HEK293 (cell line): ENCODE results near the gene CROCC.
"Not testable (repeated sequence)": the region's sequence is repeated elsewhere in the genome, so short reads cannot be mapped to it uniquely, and the experiment has no call there.

Source experiments
- CTCF ChIA-PET: fragments of 350-600 bp; formaldehyde crosslinking; extraction: SDS; loops from one replicate; lab custom pipeline; 2021; ENCODE audit warnings: antibody characterized with exemption; lab: Yijun Ruan, JAX
- POLR2A ChIA-PET: fragments of 300-600 bp; formaldehyde crosslinking; extraction: SDS; loops from one replicate; lab custom pipeline; 2020; ENCODE audit warnings: antibody characterized with exemption, inconsistent platforms; lab: Yijun Ruan, JAX
- H3K27ac ChIP-seq: fragments of 200-500 bp; sonication (Bioruptor generic); 2 replicates; pipeline ENCODE4 v1.5.1; 2014; ENCODE audit warnings: low read depth, low read length, control low read depth, inconsistent platforms; ENCODE audit errors: extremely low read depth
- H3K36me3 ChIP-seq, 2 experiments: fragments of 200-500 bp in 1 of 2; sonication (Bioruptor generic) in 1 of 2; 1 replicate in 1 of 2; 2 replicates in 1 of 2; pipeline ENCODE4 v1.5.1; 2014 to 2017; ENCODE audit warnings: inconsistent platforms in 2 of 2, low read length in 2 of 2; ENCODE audit not compliant: control insufficient read depth in 2 of 2, insufficient read depth in 1 of 2
- H3K4me1 ChIP-seq: fragments of 200-500 bp; sonication (Bioruptor generic); 2 replicates; pipeline ENCODE4 v1.5.1; 2014; ENCODE audit warnings: mild to moderate bottlenecking, low read length, inconsistent platforms; ENCODE audit not compliant: control insufficient read depth, insufficient read depth
- H3K4me3 ChIP-seq: 2 replicates; pipeline ENCODE4 v1.5.1; 2011; ENCODE audit warnings: low read depth, mild to moderate bottlenecking, control low read depth, low read length, moderate library complexity
- H3K9me3 ChIP-seq: fragments of 200-500 bp; sonication (Bioruptor generic); 2 replicates; pipeline ENCODE4 v1.5.1; 2014; ENCODE audit warnings: low read depth, low read length, inconsistent platforms; ENCODE audit not compliant: control insufficient read depth, insufficient read depth
- KLF9 ChIP-seq: fragments of 450-650 bp; formaldehyde crosslinking; IDR thresholded peaks from 2 replicates; pipeline ENCODE4 v1.5.1; 2016; ENCODE audit warnings: missing biosample characterization, missing genetic modification characterization, low read depth
- SALL2 ChIP-seq: fragments of 450-650 bp; formaldehyde crosslinking; IDR thresholded peaks from 2 replicates; pipeline ENCODE4 v1.5.0; 2017; ENCODE audit warnings: missing biosample characterization, mild to moderate bottlenecking, missing genetic modification characterization, borderline replicate concordance
- ZBTB20 ChIP-seq: fragments of 450-650 bp; formaldehyde crosslinking; IDR thresholded peaks from 2 replicates; pipeline ENCODE4 v1.5.1; 2016; ENCODE audit warnings: missing biosample characterization, missing genetic modification characterization
- ZBTB21 ChIP-seq: fragments of 450-650 bp; formaldehyde crosslinking; IDR thresholded peaks from 2 replicates; pipeline ENCODE4 v1.5.1; 2017; ENCODE audit warnings: missing biosample characterization, missing genetic modification characterization
- ZNF140 ChIP-seq: fragments of 450-650 bp; formaldehyde crosslinking; IDR thresholded peaks from 2 replicates; pipeline ENCODE4 v1.5.1; 2016; ENCODE audit warnings: missing biosample characterization, missing genetic modification characterization
- ZNF211 ChIP-seq: fragments of 450-650 bp; formaldehyde crosslinking; IDR thresholded peaks from 2 replicates; pipeline ENCODE4 v1.5.1; 2016; ENCODE audit warnings: low read depth, missing biosample characterization, missing genetic modification characterization
- ZNF248 ChIP-seq: fragments of 450-650 bp; formaldehyde crosslinking; IDR thresholded peaks from 2 replicates; pipeline ENCODE4 v1.5.1; 2017; ENCODE audit warnings: missing biosample characterization, missing genetic modification characterization
- ZNF391 ChIP-seq: fragments of 450-650 bp; formaldehyde crosslinking; IDR thresholded peaks from 2 replicates; pipeline ENCODE4 v1.5.1; 2016; ENCODE audit warnings: low read depth, missing biosample characterization, missing genetic modification characterization, borderline replicate concordance
- ZNF561 ChIP-seq: fragments of 450-650 bp; IDR thresholded peaks from 2 replicates; pipeline ENCODE4 v1.5.1; 2018; ENCODE audit warnings: missing biosample characterization, missing genetic modification characterization, borderline replicate concordance
- ZNF670 ChIP-seq: fragments of 450-650 bp; formaldehyde crosslinking; IDR thresholded peaks from 2 replicates; pipeline ENCODE4 v1.5.1; 2016; ENCODE audit warnings: missing biosample characterization, missing genetic modification characterization, low read depth
- ZNF701 ChIP-seq: fragments of 450-650 bp; formaldehyde crosslinking; IDR thresholded peaks from 2 replicates; pipeline ENCODE4 v1.5.1; 2016; ENCODE audit warnings: missing biosample characterization, missing genetic modification characterization
- ZNF792 ChIP-seq: fragments of 450-650 bp; formaldehyde crosslinking; IDR thresholded peaks from 2 replicates; pipeline ENCODE4 v1.5.1; 2016; ENCODE audit warnings: missing biosample characterization, missing genetic modification characterization
- TF ChIP-seq, protein P1 (sequence below): fragments of 450-650 bp; formaldehyde crosslinking; IDR thresholded peaks from 2 replicates; pipeline ENCODE4 v1.5.1; 2017; ENCODE audit warnings: missing biosample characterization, mild to moderate bottlenecking, missing genetic modification characterization, moderate library complexity
- TF ChIP-seq, protein P2 (sequence below): fragments of 450-650 bp; formaldehyde crosslinking; IDR thresholded peaks from 2 replicates; pipeline ENCODE4 v1.5.1; 2016; ENCODE audit warnings: missing biosample characterization, missing genetic modification characterization, borderline replicate concordance
- TF ChIP-seq, protein P3 (sequence below): fragments of 450-650 bp; formaldehyde crosslinking; IDR thresholded peaks from 2 replicates; pipeline ENCODE4 v1.5.1; 2016; ENCODE audit warnings: missing biosample characterization, missing genetic modification characterization

The CROCC gene

DNA sequence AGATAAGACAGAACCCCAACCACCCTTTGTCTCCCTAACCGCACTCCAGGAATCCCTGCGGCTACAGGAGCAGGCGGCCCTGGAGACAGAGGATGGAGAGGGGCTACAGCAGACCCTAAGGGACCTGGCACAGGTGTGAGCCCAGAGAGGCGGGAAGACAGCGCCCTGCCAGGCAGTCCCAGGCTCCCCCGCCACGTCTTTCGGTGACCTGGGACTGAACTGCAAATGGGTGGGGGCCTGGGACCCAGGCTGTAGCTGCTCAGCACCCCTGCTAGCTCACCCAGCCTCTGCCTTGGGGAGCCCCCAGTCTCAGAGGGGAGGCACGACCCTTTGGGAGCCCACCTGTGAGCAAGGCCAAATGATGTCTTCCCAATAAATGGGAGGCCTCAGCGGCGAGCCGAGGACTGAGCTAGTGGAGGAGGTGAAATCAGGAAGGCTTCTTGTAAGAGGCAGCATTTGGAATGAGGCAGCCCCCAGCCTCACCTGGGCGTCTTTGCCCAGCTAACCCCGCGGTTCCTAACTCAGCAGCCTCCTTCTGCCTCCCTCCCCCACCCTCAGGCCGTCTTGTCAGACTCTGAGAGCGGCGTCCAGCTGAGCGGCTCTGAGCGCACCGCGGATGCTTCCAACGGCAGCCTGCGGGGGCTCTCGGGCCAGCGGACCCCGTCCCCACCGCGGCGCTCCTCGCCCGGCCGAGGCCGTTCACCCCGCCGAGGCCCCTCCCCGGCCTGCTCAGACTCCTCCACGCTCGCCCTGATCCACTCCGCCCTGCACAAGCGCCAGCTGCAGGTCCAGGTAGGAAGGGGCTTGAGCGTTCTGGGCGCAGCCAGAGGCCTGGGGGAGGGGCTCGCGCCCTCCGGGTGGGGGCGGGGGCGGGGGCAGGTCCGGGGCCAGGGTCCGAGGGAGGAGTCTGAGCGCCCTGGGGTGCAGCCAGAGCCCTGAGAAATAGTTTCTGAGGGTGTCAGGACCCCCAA lies 16.9 kb downstream of the CROCC start:
- CTCF ChIA-PET = no interaction called here
- H3K27ac ChIP-seq = no peak overlapping the region
- no peak for TF ChIP-seq ZNF701 (tag by site-specific recombination)
- TF ChIP-seq ZNF391 (tag by site-specific recombination) = no peak
- TF ChIP-seq ZBTB20 (tag by site-specific recombination) = no peak
- no peak for TF ChIP-seq ZNF561
- TF ChIP-seq ZNF792 (tag by site-specific recombination) = no peak
- TF ChIP-seq, protein P1, sequence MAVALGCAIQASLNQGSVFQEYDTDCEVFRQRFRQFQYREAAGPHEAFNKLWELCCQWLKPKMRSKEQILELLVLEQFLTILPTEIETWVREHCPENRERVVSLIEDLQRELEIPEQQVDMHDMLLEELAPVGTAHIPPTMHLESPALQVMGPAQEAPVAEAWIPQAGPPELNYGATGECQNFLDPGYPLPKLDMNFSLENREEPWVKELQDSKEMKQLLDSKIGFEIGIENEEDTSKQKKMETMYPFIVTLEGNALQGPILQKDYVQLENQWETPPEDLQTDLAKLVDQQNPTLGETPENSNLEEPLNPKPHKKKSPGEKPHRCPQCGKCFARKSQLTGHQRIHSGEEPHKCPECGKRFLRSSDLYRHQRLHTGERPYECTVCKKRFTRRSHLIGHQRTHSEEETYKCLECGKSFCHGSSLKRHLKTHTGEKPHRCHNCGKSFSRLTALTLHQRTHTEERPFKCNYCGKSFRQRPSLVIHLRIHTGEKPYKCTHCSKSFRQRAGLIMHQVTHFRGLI (tag by site-specific recombination) = no peak
- TF ChIP-seq ZNF211 = no peak
- no peak for TF ChIP-seq ZNF248 (tag by site-specific recombination)
- TF ChIP-seq ZNF140 (tag by site-specific recombination) = no peak
- TF ChIP-seq, protein P2, sequence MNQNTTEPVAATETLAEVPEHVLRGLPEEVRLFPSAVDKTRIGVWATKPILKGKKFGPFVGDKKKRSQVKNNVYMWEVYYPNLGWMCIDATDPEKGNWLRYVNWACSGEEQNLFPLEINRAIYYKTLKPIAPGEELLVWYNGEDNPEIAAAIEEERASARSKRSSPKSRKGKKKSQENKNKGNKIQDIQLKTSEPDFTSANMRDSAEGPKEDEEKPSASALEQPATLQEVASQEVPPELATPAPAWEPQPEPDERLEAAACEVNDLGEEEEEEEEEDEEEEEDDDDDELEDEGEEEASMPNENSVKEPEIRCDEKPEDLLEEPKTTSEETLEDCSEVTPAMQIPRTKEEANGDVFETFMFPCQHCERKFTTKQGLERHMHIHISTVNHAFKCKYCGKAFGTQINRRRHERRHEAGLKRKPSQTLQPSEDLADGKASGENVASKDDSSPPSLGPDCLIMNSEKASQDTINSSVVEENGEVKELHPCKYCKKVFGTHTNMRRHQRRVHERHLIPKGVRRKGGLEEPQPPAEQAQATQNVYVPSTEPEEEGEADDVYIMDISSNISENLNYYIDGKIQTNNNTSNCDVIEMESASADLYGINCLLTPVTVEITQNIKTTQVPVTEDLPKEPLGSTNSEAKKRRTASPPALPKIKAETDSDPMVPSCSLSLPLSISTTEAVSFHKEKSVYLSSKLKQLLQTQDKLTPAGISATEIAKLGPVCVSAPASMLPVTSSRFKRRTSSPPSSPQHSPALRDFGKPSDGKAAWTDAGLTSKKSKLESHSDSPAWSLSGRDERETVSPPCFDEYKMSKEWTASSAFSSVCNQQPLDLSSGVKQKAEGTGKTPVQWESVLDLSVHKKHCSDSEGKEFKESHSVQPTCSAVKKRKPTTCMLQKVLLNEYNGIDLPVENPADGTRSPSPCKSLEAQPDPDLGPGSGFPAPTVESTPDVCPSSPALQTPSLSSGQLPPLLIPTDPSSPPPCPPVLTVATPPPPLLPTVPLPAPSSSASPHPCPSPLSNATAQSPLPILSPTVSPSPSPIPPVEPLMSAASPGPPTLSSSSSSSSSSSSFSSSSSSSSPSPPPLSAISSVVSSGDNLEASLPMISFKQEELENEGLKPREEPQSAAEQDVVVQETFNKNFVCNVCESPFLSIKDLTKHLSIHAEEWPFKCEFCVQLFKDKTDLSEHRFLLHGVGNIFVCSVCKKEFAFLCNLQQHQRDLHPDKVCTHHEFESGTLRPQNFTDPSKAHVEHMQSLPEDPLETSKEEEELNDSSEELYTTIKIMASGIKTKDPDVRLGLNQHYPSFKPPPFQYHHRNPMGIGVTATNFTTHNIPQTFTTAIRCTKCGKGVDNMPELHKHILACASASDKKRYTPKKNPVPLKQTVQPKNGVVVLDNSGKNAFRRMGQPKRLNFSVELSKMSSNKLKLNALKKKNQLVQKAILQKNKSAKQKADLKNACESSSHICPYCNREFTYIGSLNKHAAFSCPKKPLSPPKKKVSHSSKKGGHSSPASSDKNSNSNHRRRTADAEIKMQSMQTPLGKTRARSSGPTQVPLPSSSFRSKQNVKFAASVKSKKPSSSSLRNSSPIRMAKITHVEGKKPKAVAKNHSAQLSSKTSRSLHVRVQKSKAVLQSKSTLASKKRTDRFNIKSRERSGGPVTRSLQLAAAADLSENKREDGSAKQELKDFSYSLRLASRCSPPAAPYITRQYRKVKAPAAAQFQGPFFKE (tag by site-specific recombination) = no peak
- no peak for TF ChIP-seq SALL2 (tag by site-specific recombination)
- no peak for TF ChIP-seq ZBTB21
- TF ChIP-seq, protein P3, sequence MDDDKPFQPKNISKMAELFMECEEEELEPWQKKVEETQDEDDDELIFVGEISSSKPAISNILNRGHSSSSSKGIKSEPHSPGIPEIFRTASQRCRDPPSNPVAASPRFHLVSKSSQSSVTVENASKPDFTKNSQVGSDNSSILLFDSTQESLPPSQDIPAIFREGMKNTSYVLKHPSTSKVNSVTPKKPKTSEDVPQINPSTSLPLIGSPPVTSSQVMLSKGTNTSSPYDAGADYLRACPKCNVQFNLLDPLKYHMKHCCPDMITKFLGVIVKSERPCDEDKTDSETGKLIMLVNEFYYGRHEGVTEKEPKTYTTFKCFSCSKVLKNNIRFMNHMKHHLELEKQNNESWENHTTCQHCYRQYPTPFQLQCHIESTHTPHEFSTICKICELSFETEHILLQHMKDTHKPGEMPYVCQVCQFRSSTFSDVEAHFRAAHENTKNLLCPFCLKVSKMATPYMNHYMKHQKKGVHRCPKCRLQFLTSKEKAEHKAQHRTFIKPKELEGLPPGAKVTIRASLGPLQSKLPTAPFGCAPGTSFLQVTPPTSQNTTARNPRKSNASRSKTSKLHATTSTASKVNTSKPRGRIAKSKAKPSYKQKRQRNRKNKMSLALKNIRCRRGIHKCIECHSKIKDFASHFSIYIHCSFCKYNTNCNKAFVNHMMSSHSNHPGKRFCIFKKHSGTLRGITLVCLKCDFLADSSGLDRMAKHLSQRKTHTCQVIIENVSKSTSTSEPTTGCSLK (tag by site-specific recombination) = no peak
- TF ChIP-seq KLF9 (tag by site-specific recombination) = no peak
- TF ChIP-seq ZNF670 = no peak
- TF ChIP-seq, all 188 proteins: peak for 0
- no peaks in the 10 kb centered on the region for H3K9me3 ChIP-seq
- H3K4me3 ChIP-seq = no peak overlapping the region
- POLR2A ChIA-PET = no interaction called here
- peaks cover 6 to 25% of the 10 kb centered on the region in 2 experiments; a peak in 2 of 3 replicates for H3K36me3 ChIP-seq
- no peaks in the 10 kb centered on the region for H3K4me1 ChIP-seq

DNA sequence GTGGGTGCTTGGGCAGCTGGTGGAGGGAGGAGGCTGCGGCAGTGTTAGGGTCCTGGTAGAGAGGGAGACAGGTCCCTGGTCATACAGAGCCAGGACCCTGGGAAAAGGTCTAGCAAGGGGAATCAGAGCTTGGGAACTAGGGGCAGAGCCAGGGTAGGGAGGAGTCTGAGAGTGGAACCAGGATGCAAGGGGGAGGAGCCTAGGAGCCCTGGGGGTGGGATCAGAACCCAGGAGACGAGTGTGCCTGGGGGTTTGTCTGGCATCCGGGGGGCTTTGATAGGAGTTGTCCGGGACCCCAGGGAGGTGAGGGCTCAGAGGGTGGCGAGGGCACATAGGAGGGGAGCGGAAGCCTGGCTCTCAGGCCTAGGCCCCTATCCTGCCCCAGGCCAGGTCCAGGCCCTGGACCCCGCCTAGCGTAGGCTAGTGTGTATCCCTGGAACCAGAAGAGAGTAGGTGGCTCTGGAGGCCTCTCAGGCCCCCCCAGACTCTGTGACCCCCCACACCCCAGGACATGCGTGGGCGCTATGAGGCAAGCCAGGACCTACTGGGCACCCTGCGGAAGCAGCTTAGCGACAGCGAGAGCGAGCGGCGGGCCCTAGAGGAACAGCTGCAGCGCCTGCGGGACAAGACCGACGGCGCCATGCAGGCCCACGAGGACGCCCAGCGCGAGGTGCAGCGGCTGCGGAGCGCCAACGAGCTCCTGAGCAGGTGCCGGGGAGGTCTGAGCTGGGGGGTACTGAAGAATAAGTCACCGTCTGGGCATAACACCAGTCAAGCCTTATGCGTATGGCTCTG lies 17.9 kb downstream of the CROCC start:
- H3K4me3 ChIP-seq, CTCF ChIA-PET, H3K4me1 ChIP-seq, H3K9me3 ChIP-seq, H3K27ac ChIP-seq, POLR2A ChIA-PET: not testable (repeated sequence)
- H3K36me3 ChIP-seq = peaks cover 1 to 32% of the 10 kb centered on the region in 2 experiments; a peak in 2 of 3 replicates
